Left renal pelvis (tissue), 4 donors: ENCODE measurements around the gene PTPRT. TPM values are rescaled to one million over a fixed set of nuclear protein-coding genes. Genes with fewer than 3 reads are reported as not detected.

Source experiments
- DNase-seq, 4 donors: peaks; one replicate each; pipeline ENCODE4 v3.0.0-alpha.2; 2013; ENCODE audit warnings: low read depth in 4 of 4, low spot score in 3 of 4
- polyA plus RNA-seq, 4 donors: library from polyadenylated mRNA; unstranded; fragments of 120-200 nt; gene quantifications; one replicate each; pipeline ENCODE4 v1.2.1, GENCODE V29; 2013; ENCODE audit not compliant: insufficient read length in 4 of 4

PTPRT gene
- polyA plus RNA-seq = 10 to 100 TPM in 1 of 4 donors, 1 to 10 TPM in 1, under 1 TPM in 2; 0.43 to 22.1 (median 0.89) TPM

DNA sequence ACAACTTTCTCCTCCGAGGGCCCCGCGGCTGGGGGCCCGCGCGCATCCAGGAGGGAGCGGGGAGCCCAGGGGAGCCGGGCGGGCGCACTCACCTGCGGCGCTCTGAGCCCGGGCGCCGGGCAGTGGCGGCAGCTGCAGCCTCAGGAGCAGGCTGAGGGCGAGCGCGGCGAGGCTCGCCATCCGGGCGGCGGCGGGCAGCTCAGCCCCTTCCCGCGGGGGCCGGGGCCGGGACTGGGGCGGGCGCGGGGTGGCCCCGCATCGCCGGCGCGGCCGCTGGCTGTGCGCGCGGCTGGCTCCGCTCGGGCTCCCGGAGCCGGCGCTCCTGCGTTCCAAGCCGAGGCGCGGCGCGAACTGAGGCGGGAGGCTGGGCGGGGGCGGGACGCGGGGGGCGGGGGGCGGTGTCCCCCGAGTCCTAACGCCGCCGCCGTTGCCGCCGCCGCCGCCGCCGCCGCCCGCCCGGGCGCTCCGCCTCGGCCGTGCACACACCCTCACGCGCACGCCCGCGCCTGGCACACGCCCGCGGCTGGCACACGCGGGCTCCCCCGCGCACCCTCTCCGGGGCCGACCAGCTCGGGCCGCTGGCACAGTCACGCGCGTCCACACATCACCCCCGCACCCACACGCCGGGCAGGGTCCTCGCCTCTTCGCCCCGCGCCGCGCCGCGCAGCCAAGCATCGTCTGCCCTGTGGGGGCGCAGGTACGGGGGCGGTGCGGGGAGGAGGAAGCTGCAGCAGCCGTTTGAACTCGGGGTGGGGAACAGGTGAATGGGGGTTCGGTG lies at the start of gene PTPRT:
TSS of gene PTPRT (minus strand) at position 353 of the 778 bp plus-strand sequence. CDS start at position 180, 173 bp downstream.
- no peak for DNase-seq

DNA sequence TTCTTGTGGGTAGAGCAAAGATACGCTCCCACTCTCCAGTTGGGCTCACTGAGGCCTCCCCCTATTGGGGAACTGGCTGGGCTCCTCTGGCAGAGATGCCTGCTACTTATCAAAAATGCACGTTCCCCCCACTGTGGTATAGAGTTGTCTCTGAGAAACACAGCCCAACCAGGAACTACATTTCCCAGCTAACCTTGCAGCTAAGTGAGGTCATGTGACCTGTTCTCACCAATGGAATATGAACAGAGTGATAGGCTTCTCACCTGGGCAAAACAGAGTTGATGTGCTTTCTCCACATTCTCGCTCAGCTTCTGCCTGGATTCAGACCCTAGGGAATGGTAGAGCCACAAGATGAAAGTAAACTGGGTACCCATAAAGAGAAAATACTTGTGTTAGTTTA lies 49.1 kb upstream of the PTPRT start:
- DNase-seq = no peak

DNA sequence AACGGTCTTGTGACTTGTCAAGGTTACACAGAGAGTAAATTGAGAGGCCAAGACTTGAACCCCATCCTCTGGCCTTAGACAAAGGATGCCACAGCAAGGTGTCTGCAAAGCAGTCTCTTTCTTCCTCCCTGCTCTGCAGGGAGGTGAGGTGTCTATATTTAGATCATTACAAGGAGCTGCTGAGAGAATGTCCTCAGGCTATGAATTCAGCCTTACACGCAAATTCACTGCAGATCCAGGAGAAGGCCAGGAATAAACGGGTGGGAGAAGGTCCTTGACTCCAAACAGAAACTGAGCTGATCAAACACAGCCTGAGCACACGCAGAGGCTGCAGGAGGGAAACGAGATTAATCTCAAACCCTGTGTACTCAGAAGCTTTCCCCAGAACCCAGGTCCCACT lies 48.6 kb upstream of the PTPRT start:
- no peak for DNase-seq

DNA sequence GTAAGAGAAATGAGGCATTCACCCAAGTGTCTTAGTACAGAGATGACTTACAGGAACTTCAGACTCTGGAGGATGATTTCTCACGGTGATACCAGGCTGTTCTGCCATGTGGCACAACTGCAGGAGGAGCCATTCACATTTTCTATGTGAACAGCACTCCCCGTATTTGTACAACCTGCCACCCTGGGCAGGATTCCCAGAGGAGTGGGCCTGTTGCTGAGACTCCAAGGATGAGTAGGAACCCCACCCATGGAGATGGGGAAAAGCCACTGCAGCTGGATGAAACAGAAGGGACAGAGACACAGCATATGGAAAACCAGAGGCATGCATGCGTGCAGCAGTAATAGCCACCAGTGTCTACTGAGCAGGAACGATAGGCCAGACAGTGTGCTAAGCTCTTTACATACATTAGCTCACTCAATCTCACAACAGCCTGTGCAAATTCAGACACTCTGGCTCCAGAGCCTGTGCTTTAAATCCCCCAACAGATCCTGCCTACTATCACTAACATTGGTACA lies 48.0 kb upstream of the PTPRT start:
- DNase-seq = no peak

DNA sequence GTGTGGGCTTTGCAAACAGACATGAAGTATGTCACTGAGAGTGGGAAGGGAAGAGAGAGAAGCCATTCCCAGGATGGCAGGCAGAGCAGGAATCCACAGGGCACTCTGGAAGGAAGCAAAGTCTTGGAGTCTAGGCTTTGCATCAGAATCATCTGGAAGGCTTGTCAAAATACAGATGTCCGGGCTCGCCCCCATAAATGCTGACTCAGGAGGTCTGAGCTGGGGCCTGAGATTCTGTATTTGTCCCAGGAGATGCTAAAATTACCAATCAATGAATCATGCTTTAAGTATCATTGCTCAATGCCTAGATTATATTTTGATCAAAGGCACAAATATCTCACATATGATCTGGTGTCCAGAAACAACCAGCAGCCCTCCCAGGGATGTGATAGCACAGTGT lies 46.3 kb upstream of the PTPRT start:
- no peak for DNase-seq

DNA sequence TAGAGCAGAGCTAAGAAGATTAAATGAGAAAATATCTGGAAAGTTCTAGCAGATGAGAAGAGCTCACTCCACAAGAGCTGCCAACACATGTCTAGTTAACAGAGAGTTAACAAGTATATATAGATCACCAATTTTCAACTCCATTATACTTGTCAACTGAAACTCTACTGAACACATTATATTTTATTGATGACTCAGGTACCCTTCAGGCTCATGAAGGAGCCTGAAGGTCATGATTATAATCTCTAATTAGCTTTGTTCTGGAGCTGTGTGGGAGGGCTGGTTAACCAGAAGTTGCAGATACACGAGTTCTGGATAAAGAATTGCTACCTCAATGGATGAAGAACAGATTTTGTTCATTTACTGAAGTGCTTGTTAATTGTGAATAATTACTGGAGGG lies 42.1 kb upstream of the PTPRT start:
- no peak for DNase-seq

DNA sequence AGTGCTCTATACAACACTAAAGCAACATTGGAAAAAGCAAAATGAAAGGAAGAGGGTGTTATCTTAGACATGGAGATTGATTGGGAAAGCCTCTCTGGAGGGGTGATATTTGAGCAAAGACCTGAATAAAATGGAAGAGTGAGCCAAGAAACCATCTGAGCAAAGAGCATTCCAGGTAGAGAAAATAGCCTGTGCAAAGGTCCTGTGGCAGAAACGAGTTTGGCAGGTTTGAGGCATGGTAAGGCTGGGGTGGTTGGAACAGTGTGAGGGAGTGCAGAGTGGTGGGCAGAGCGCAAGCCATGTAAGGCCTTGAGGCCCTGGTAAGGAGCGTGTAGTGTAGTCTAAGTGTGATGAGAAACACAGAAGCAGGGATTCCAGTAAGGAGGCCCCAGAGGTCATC lies 40.0 kb upstream of the PTPRT start:
- DNase-seq = no peak

DNA sequence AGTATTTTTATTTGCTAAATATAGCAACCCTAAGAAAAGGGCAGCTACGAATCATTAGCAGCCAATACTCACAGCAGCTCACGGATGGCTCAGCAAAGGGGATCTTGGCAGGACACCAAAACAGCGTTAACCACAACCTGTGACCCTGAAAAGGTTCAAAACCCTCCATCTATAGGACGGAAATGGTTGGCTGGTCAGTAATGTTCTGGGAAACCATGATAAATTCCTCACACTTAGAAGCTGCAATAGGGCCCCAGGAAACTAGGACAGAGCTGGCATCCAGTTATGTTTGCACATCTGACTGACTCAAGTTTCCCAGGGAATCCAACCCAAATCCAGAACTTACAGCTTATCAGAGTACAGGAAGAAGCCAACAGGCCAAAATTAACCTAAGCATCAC lies 30.9 kb upstream of the PTPRT start:
- peak in 1 of 4 donors; percentile 12 for DNase-seq

DNA sequence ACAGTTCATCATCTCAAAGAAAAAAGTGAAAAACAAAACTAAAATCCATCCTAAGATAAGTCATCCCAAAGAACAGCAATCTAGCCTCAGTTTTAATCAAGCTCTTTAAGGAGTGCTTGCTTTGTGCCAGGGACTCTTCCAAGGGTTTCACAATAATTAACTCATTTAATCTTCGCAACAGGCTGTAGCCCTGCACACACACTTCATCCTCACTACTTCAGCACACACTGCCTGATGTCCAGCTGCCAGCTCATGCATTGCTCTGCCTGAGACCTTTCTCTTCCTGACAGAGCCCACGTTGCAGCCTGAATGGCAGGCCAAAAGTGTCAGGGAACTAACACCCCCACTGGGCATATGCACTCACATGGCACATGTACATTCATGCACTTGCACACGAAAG lies 21.2 kb upstream of the PTPRT start:
- DNase-seq = no peak

DNA sequence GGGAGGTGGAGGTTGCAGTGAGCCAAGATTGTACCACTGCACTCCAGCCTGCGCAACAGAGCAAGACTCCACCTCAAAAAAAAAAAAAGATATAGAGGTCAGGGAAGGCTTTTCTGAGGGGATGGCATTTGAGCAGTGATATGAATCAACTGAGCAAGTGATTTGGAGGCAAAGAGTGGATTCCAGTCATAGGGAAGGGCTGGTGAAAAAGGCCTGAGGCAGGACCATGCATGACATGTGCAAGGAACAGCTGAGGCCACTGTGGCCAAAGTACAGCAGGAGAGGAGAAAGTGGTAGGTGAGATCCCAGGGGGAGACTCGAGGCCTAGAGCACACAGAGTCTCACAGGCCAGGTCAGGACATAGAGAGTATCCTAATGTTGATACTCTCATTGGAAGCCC lies 20.1 kb upstream of the PTPRT start:
- DNase-seq = no peak

DNA sequence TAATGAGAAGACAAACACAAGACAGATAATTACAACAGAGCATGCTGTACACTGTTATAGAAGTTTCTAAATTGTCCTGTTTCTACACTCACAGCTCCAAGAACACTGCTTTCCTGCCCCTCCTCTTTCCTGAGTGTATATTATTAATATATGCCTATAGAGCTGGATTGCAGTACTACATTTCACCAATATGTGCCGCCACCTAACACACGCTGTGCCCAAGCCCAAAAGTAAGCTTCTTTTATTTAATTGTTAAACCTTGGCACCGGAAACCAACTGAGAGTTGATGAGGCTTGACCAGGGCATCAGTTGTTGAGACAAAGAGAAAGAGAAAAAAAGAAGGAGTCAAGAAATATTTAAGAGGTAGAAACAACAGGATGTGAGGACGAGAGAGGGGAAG lies 16.0 kb upstream of the PTPRT start:
- DNase-seq = no peak

DNA sequence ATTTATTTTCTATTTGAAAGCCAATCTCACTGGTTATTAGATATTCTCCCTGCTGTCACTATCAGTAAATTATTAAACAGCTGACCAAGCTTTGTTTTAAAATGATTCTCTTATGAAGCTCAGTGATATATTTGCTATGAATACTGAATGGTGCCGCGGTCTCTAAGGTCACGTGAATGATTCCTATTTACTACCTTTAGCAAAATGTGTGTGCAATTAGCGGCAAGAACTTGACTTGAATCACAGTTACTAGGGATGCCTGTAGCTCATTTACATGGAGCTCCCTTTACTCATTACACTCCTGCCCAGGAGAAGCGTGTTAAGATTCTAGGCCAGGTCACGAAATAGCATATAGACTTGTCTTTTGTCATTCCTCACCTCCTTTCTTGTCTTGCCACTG lies 12.4 kb upstream of the PTPRT start:
- DNase-seq = no peak

DNA sequence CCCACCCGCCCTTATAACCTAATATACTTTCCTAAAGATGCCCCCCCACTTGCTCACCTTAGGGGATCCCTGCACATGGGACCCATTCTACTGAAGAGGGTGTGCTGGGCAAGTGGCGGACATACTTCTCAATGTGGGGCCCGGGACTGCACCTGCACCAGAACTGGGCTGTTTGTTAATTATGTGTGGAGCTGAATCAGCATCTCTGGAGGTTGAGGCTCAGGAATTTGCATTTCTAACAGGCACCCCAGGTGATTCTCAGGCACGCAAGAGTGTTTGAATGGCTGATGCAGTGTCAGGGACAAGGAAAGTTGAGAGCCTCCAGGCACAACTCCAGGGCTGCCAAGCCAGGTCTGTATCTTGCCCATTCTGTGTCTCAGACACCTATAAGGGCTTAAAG lies 8.9 kb upstream of the PTPRT start:
- no peak for DNase-seq

DNA sequence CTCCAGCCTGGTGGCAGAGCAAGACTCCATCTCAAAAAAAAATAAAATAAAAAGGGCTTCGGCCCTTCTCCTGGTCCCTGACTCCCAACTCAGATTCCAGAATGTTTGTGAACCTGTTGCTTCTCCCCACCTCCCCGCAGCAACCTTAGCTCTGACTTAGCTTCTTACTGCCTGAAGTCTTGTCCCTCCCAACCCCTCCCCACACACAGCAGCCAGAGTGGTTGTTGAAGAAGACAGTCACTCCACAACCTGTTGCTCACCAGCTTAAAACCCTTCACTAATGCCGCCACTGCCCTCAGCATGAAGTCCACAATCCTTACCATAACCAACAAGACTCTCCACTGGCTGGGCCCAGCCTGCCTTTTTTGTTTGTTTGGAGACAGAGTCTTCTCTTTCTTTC lies 6.5 kb upstream of the PTPRT start:
- DNase-seq = no peak

DNA sequence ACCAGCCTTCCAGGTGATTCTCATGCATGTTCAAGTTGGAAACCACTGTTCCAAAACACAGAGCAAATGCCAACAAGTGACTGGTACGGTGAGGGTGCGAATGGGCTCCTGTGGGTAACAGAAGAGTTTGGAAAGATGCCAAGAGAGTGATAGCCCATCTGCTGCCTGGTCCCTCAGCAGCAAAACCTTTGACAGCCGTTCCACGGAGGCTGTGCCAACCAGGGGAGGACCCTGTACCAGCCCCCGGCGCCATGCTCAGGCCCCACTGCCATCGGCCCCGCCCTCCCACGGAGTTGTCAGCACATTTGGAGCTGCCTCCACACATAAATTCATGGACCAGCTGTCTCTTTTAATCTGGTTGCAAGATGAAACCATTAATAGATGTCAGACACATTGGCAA lies 4.4 kb upstream of the PTPRT start:
- DNase-seq = no peak

DNA sequence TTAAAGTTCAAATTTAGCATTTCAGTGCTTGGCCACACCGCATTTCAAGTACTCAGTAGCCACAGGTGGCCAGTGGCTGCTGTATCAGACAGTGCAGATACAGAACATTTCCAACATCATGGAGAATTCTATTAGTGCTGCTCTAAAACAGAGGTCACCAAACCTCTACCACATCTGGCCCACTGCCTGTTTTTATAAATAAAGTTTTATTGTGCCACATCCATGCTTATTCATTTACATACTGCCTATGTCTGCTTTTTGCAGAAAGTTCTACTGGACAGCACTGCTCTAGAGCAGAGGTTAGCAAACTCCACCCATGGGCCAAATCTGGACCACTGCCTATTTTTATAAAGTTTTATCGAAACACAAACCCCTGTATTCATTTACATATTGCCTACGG lies 3.7 kb upstream of the PTPRT start:
- no peak for DNase-seq

DNA sequence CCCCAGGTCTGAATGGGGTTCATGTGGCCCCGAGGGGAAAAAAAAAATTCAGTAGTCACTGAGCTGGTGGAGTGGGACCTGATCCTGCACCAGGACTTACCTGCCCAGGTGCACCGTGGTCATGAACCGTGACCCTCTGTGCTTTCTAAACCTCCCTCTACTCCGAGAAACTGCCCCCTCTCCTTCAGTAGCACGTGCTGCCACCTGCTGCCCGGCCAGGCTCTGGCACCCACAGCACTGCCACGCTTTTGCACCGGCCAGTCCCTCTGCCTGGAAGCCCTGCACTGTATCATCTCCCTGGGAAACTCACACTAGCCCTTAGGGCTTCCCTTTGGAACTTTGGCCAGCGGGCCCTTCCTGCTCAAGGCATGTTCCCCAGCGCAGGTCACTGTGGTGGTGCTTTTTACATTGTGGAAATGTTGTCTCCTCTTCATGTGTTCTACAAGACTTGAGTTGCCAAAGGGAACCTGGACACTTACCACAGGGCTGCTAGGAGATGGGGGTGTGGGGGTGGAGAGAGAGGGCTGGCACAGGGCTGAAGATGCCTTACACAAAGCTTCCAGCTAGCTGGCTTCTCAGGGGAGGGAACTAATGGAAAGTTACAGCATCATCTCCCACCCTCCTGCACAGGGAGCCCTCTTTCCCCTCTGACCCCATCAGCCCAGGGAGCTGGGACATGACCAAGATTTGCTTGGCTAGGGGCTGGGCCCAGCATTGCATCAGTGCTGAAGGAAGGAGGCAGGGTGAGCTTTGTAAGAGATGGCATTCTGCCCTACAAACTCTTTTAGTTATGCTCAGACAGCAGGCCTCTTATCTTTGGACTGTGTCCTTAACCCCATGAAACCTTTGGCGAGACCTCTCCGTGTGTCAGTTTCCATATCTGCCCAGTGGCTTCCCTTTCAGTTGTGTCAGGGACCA lies 2.5 kb upstream of the PTPRT start:
- no peak for DNase-seq

DNA sequence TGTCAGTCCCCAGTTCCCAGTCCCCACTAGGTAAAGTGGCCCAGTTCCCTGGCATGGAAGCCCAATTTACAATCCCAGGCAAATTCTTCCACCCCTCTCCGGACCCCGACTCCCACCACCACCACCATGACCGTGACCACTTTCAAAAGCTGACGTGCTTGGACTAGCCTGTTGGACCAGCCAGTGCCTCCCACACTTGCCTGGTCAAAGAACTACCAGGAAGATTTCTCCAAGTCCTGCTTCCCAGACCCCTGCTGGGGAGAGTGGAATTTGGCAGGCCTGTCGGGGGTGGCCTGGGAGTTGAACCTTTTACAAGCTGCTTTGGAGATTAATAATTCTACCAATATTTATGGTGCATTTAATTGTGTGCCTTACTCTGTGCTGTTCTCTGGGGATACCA lies 1.4 kb upstream of the PTPRT start:
- no peak for DNase-seq

DNA sequence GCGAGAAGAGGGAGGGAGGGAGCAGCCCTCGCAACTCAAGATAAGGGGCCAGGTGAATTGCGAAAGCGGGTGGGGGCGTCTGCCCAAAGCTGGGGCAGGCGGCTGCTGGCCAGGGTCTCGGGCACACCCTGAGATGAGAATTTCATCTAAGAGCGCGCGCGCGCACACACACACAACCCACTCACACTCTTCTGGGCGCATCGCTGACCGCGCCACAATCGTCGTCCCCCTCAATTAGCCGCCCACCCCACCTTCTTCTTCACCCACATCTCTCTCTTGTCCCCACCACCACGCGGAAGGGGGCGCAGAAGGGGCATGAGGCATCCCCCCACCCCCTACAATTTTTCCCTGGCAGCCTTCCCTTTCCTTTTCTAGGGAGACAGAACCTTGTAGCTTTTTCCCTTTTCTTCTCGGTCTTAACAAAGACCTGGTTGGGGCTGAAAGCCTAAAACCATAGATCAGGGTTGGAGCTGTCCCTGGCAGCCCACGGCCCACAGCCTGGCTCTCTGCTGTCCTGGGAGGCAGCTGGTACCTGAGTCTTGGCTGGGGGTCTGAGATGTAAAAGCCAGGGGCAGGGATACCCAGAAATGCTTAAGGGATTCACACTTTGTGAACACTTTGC lies 737 bp upstream of the PTPRT start:
- no peak for DNase-seq

DNA sequence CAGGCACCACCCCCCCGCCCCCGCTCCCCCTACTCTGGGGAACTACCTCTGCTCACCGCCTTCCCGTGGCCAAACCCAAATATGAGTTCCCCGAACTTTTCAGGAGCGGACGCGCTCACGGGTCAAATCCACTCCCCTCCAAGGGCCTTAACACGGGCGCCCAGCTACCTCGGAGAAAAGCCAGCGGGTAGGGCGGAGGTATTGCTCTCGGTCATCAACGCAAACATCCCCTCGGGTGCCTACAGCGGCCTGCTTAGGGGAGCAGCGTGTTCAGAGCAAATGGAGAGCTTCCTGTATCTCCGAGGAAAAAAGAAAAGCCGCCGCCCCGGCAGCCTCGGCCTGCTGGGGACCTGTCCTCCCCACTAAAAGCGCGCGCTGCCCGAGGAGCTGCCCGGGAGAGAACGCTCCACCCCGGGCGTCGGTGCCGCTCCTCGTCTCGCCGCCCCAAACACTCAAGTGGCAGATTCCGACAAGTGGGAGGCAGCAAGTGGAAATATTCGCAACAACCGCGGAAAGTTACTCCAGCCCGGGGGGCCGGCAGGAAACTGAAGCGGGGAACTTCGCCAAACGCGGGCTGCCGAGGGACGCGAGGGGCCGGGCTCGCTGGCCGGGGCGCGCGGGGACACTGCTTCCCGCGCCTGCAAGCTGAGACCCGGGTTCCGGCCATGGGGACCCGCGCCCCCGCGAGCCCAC lies 699 bp downstream of the PTPRT start:
- no peak for DNase-seq

DNA sequence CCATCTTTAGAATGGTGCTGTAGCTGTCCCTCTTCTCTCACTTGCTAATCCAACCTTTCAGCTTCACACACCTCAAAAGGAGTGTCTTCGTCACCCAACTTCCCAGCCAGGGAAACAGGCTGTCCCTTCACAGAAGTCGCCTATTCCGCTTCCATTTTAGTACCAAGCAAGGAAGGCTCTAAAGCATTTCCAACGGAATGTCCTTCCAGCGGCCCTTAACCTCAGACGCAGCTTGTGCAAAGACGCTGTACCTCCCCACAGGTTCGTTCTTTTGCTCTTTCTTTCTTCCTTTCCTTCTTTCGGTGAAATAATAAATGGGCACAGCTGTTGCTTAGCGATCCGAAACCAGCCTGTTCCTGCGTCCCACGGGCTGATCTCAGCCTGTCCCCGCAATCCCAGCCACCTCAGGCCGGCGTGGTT lies 1.5 kb downstream of the PTPRT start:
- DNase-seq = no peak
